Adipocyte (in vitro differentiated cells): ENCODE results near the gene PRPSAP1.

ENCODE experiments used
- DNase-seq: peaks from one replicate; pipeline ENCODE4 v3.0.0-alpha.2; 2015; ENCODE audit warnings: low read depth
- H3K27me3 ChIP-seq: replicated peaks from 2 replicates; pipeline ENCODE4 v1.7.0; 2013; ENCODE audit warnings: mild to moderate bottlenecking, low read length, moderate library complexity; ENCODE audit not compliant: control insufficient read depth, insufficient read depth
- H3K36me3 ChIP-seq: 2 replicates; pipeline ENCODE4 v1.7.0; 2013; ENCODE audit warnings: low read length, mild to moderate bottlenecking, moderate library complexity; ENCODE audit not compliant: control insufficient read depth, insufficient read depth, severe bottlenecking
- H3K4me1 ChIP-seq: 2 replicates; pipeline ENCODE4 v1.7.0; 2013; ENCODE audit warnings: mild to moderate bottlenecking, low read length, moderate library complexity; ENCODE audit not compliant: control insufficient read depth, insufficient read depth
- H3K4me3 ChIP-seq: 2 replicates; pipeline ENCODE4 v1.7.0; 2013; ENCODE audit warnings: mild to moderate bottlenecking, low read length, moderate library complexity
- H3K9ac ChIP-seq: 2 replicates; pipeline ENCODE4 v1.7.0; 2013; ENCODE audit warnings: mild to moderate bottlenecking, low read length, moderate library complexity
- H3K9me3 ChIP-seq: 2 replicates; pipeline ENCODE4 v1.7.0; 2013; ENCODE audit warnings: mild to moderate bottlenecking, low read length, moderate library complexity; ENCODE audit not compliant: control insufficient read depth

Gene PRPSAP1

DNA sequence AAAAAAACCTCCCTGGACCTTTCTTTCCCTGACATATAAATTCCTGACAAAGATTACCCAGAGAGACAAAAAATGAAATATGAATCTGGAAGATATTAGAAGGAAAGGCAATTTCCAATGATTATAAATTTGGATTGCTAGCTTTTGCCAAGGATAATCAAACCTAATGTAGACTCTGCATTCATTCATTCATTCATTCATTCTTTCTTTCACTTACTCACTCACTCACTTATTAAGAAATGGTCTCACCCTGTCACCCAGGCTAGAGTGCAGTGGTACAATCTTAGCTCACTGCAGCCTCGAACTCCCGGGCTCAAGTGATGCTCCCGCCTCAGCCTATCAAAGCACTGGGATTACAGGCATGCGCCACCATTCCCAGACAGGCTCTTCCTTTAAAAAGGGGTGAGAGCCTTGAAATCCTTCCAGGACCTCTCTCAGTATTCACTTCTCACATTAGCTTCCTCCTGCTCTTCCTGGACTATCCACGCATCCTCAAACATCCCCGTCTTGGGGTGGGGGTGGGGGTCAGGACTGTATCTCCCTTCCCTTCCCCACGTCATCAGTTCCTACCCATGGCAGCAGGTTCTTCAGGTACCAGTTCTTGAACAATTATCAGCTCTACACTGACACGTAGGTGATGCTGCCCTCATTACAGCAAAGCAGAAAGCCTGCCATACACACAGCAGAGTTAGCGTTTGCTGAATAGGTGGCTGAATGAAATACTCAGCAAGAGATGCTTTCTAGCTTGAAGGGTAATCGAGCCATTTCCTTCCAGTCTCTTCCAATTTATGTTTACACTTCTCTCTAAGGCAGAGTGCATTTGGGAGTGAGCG is 19.8 kb downstream of the PRPSAP1 start:
- Histone ChIP-seq H3K9ac (no peak overlapping the region), H3K36me3 (peaks cover 34% of the 10 kb centered on the region), H3K4me3 (no peak overlapping the region), H3K27me3 (no peaks in the 10 kb centered on the region), H3K9me3 (no peaks in the 10 kb centered on the region), H3K4me1 (peaks cover 14% of the 10 kb centered on the region)
- DNase-seq, result no peak

DNA sequence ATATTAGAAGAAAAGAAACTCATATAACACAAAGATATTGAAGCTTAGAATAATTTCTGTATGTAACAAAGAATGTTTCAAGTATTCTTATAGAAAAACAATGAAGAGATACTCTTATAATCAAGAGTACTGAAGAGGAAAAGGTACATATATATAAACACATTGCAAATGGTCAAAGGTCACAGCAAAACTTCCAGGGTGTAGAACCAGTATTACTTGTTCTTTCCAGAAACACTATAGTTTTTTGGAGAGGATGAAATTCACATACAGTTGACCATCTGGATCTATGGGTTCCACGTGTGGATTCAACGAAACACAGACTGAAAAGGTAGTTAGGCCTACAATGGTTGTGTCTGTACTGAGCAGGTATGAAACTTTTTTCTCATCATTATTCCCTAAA is 22.6 kb downstream of the PRPSAP1 start:
- Histone ChIP-seq H3K4me3 (no peak overlapping the region), H3K4me1 (peaks cover 12% of the 10 kb centered on the region), H3K9me3 (no peaks in the 10 kb centered on the region), H3K9ac (no peak overlapping the region), H3K36me3 (peaks cover 56% of the 10 kb centered on the region), H3K27me3 (no peaks in the 10 kb centered on the region)
- DNase-seq, result no peak

- no peak for DNase-seq
- Histone ChIP-seq H3K4me1 (peaks cover 8% of the 10 kb centered on the region), H3K27me3 (no peaks in the 10 kb centered on the region)
These were observed 24.1 kb downstream of the PRPSAP1 start for GRCh38 chr17:76329664-76330063.

DNA sequence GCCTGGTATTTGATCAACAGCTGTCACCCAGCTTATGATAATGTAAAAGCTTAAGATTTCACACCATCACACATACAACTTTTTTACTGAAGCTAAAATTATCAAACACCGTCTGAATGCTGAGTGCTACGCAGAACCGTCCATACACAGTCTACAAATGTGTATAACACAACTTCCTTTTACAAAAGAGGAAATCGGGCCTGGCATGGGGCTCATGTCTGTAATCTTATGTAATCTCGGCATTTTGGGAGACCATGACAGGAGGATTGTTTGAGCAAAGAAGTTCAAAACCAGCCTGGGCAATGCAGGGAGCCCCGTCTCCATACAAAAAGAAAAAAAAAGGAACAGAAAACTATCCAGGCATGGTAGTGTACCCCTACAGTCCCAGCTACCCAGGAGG is 26.0 kb downstream of the PRPSAP1 start:
- no peak overlapping the region for H3K4me3 ChIP-seq
- H3K4me1 ChIP-seq, result no peaks in the 10 kb centered on the region
- no peak overlapping the region for H3K9ac ChIP-seq
- no peaks in the 10 kb centered on the region for H3K9me3 ChIP-seq
- peaks cover 64% of the 10 kb centered on the region for H3K36me3 ChIP-seq
- DNase-seq, result no peak
- H3K27me3 ChIP-seq, result no peaks in the 10 kb centered on the region

More at GRCh38 chr17:76329664-76330063, 24.1 kb downstream of the PRPSAP1 start:
- Histone ChIP-seq H3K4me3 (no peak overlapping the region), H3K36me3 (peaks cover 56% of the 10 kb centered on the region), H3K9ac (no peak overlapping the region), H3K9me3 (no peaks in the 10 kb centered on the region)

GRCh38 chr17:76326306-76326705 is 27.4 kb downstream of the PRPSAP1 start:
- no peaks in the 10 kb centered on the region for H3K9me3 ChIP-seq
- H3K4me3 ChIP-seq, result no peak overlapping the region
- H3K9ac ChIP-seq, result no peak overlapping the region
- H3K36me3 ChIP-seq, result peaks cover 58% of the 10 kb centered on the region
- no peaks in the 10 kb centered on the region for H3K27me3 ChIP-seq
- no peaks in the 10 kb centered on the region for H3K4me1 ChIP-seq
- no peak for DNase-seq

GRCh38 chr17:76318586-76318985 is 35.1 kb downstream of the PRPSAP1 start:
- no peaks in the 10 kb centered on the region for H3K27me3 ChIP-seq
- H3K9ac ChIP-seq, result no peak overlapping the region
- H3K36me3 ChIP-seq, result peaks cover 28% of the 10 kb centered on the region
- H3K4me3 ChIP-seq, result no peak overlapping the region
- peak; percentile 33 for DNase-seq
- H3K9me3 ChIP-seq, result no peaks in the 10 kb centered on the region
- H3K4me1 ChIP-seq, result no peaks in the 10 kb centered on the region

GRCh38 chr17:76317535-76317934 is 36.2 kb downstream of the PRPSAP1 start:
- Histone ChIP-seq H3K36me3 (peaks cover 33% of the 10 kb centered on the region), H3K27me3 (no peaks in the 10 kb centered on the region), H3K9me3 (no peaks in the 10 kb centered on the region), H3K4me1 (no peaks in the 10 kb centered on the region), H3K4me3 (no peak overlapping the region), H3K9ac (no peak overlapping the region)
- no peak for DNase-seq

- Histone ChIP-seq H3K27me3 (no peaks in the 10 kb centered on the region), H3K36me3 (peaks cover 47% of the 10 kb centered on the region), H3K4me3 (no peak overlapping the region), H3K9me3 (no peaks in the 10 kb centered on the region), H3K4me1 (no peaks in the 10 kb centered on the region), H3K9ac (no peak overlapping the region)
- DNase-seq, result no peak
These were observed 39.1 kb downstream of the PRPSAP1 start for GRCh38 chr17:76314392-76315227.

DNA sequence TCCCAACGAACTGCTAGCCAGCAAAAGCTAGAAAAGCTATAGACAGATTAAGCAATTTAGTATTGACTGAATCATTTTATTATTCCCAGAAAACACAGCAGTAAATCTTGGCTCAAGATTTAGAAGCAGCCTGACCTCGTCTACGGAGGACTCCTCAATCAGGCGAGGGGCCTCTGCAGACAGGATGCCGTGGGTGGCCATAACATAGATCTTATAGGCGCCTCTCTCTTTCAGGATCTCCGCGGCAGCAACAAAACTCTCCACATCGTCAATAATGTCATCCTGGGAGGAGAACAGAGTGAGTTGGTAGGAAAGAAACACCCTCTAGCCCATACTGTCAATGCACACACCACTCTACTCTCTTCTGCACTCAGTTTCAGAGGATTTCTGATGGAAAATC is 41.0 kb downstream of the PRPSAP1 start:
- Histone ChIP-seq H3K9ac (no peak overlapping the region), H3K36me3 (peaks cover 43% of the 10 kb centered on the region), H3K4me3 (no peak overlapping the region), H3K4me1 (no peaks in the 10 kb centered on the region), H3K27me3 (no peaks in the 10 kb centered on the region), H3K9me3 (no peaks in the 10 kb centered on the region)
- DNase-seq, result no peak

DNA sequence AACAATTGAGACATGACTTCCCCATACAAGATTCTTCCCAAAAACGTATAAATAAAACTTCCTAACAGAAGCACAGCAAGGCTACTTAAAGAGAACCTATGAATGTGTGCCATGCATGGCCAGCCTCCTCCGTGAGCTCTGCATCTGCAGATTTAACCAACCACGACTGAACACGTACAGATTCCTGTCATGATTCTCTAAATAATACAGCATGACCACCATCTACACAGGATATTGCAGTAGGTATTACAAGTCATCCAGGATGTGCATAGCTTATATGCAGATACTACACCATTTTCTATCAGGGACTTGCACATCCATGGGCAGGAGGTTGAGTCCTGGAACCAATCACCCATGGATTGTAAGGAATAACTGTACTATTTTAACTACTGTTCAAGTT is 44.3 kb downstream of the PRPSAP1 start:
- no peaks in the 10 kb centered on the region for H3K27me3 ChIP-seq
- no peaks in the 10 kb centered on the region for H3K4me1 ChIP-seq
- H3K4me3 ChIP-seq, result no peak overlapping the region
- H3K9ac ChIP-seq, result no peak overlapping the region
- peaks cover 40% of the 10 kb centered on the region for H3K36me3 ChIP-seq
- H3K9me3 ChIP-seq, result no peaks in the 10 kb centered on the region
- DNase-seq, result no peak

DNA sequence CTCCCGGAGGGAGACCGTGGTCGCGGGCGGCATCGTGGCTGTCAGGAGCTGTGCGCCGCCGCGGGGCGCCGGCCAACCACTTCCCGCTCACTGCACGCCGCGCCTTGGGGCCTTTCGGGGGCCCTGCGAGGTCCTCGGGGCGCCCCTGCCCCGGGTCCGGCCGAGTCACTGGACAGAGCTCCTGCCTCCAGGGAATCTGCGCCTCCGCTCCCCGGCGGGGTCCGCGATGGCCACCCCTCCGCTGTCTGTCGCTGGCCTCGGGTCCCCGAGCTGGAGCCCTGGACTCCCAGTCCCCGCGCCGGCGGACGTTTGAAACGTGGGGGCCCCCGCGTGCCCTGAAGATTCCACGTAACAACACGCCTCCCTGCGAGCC is 45.8 kb downstream of the PRPSAP1 start, which contains the start of gene QRICH2:
Gene QRICH2, minus strand, starts transcription at position 311 of the 373 bp plus-strand sequence. Its CDS starts 278 bp downstream, at position 33.
- no peaks in the 10 kb centered on the region for H3K9me3 ChIP-seq
- H3K4me3 ChIP-seq, result no peak within 1 kb of the TSS
- no peaks in the 10 kb centered on the region for H3K27me3 ChIP-seq
- H3K9ac ChIP-seq, result no peak within 1 kb of the TSS
- DNase-seq, result no peak
- peaks cover 30% of the 10 kb centered on the region for H3K36me3 ChIP-seq
- no peaks in the 10 kb centered on the region for H3K4me1 ChIP-seq
